AG04450 (cell line): ENCODE data around the gene NRG2. TPM values are rescaled to one million over a fixed set of nuclear protein-coding genes. Genes with fewer than 3 reads are reported as not detected.

Experiments used
- CTCF ChIA-PET: fragments of 300-600, 350-600 bp; formaldehyde crosslinking; extraction: SDS; loops from one replicate; lab custom pipeline; 2022; ENCODE audit warnings: antibody characterized with exemption, inconsistent platforms; lab: Charles Lee
- POLR2A ChIA-PET: fragments of 350-600 bp; formaldehyde crosslinking; extraction: SDS; loops from one replicate; lab custom pipeline; 2021; ENCODE audit warnings: antibody characterized with exemption, inconsistent platforms; lab: Yijun Ruan, JAX
- DNase-seq: peaks from one replicate; pipeline ENCODE4 v3.0.0-alpha.2; 2011; ENCODE audit warnings: low read depth, low spot score
- H3K27ac ChIP-seq: one replicate; pipeline ENCODE4 v1.5.1; 2012; ENCODE audit warnings: low read depth, low read length, control low read depth
- H3K27me3 ChIP-seq: one replicate; pipeline ENCODE4 v1.6.0; 2012; ENCODE audit warnings: low read length; ENCODE audit not compliant: control insufficient read depth, insufficient read depth
- H3K4me3 ChIP-seq: 2 replicates; pipeline ENCODE4 v1.5.1; 2011; ENCODE audit warnings: mild to moderate bottlenecking, low read depth, low read length, control low read depth
- H3K9me3 ChIP-seq: 2 replicates; pipeline ENCODE4 v1.5.1; 2012; ENCODE audit warnings: low read length; ENCODE audit not compliant: control insufficient read depth, insufficient read depth
- CTCF ChIP-seq: IDR thresholded peaks from 2 replicates; pipeline ENCODE4 v1.5.1; 2011; ENCODE audit warnings: low read depth, low read length, control low read depth, inconsistent platforms
- polyA minus RNA-seq: library from RNA; depleted of rRNA, polyadenylated mRNA; stranded (reverse); fragments of >200 nt; gene quantifications from 2 replicates; pipeline ENCODE4 v1.2.3, GENCODE V29; 2011; rRNA and poly(A)+ RNA removed
- polyA plus RNA-seq: library from polyadenylated mRNA; depleted of rRNA; stranded (reverse); fragments of >200 nt; gene quantifications from 2 replicates; pipeline ENCODE4 v1.2.3, GENCODE V29; 2011; rRNA removed

The NRG2 gene
- polyA plus RNA-seq, result 0.02 and 0.12 TPM in 2 replicates
- not detected in 2 replicates for polyA minus RNA-seq

- peak within 1 kb of the TSS; percentile 63 for H3K4me3 ChIP-seq
- H3K9me3 ChIP-seq, result peaks cover 2% of the 10 kb centered on the region; the same call in 1 of the 2 replicates
- peaks cover 35% of the 10 kb centered on the region for H3K27me3 ChIP-seq
- no peak for DNase-seq
- H3K27ac ChIP-seq, result no peak within 1 kb of the TSS
- TF ChIP-seq CTCF, result peak; percentile 49
- ChIA-PET CTCF (interaction anchor here (0.6 to 2.0 kb wide), 6 partner anchors 14 to 163 kb away, joined by 3 to 7 read pairs (median 4); no protein-coding TSS in a partner anchor), POLR2A (no interaction called here)
These were observed at the start of gene NRG2 for GRCh38 chr5:140042643-140043507. NRG2 (minus strand) TSS chr5:140043299.

DNA sequence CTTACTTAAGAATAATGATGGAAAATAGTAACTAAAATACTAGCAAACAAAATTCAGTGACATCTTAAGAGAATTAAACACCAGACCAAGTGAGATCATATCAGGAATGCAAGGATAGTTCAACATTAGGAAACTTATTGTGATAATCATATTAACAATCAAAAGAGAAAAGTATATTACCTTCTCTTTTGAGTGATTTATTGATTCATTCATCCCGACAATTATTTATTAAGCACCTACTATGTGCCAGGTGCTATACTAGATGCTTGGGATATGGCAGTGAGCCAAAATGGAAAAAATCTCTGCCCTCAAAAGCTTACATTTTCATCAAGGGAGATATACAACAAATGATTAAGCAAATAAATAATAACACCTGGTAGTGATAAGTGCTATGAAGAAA is 47.2 kb upstream of the NRG2 start:
- POLR2A ChIA-PET, result no interaction called here
- Histone ChIP-seq H3K4me3 (no peak overlapping the region), H3K27ac (no peak overlapping the region), H3K27me3 (peaks cover 13% of the 10 kb centered on the region), H3K9me3 (no peaks in the 10 kb centered on the region)
- CTCF ChIA-PET, result interaction anchor here (1.3 kb wide), 1 partner anchor 11 kb away, joined by 3 read pairs; no protein-coding TSS in a partner anchor
- TF ChIP-seq CTCF, result no peak
- DNase-seq, result no peak

- H3K9me3 ChIP-seq, result no peaks in the 10 kb centered on the region
- no peak for DNase-seq
- POLR2A ChIA-PET, result no interaction called here
- TF ChIP-seq CTCF, result no peak
- H3K27me3 ChIP-seq, result peaks cover 26% of the 10 kb centered on the region
- no peak overlapping the region for H3K27ac ChIP-seq
- CTCF ChIA-PET, result interaction anchor here (1.0 to 1.7 kb wide), 4 partner anchors 9 to 61 kb away, joined by 3 to 5 read pairs (median 4); no protein-coding TSS in a partner anchor
- no peak overlapping the region for H3K4me3 ChIP-seq
These were observed 41.4 kb upstream of the NRG2 start for GRCh38 chr5:140084541-140084940.

- no peak overlapping the region for H3K4me3 ChIP-seq
- H3K27ac ChIP-seq, result no peak overlapping the region
- DNase-seq, result no peak
- no peaks in the 10 kb centered on the region for H3K9me3 ChIP-seq
- ChIA-PET POLR2A (no interaction called here), CTCF (no interaction called here)
- no peak for TF ChIP-seq CTCF
- H3K27me3 ChIP-seq, result peaks cover 29% of the 10 kb centered on the region
These were observed 40.6 kb upstream of the NRG2 start for GRCh38 chr5:140083650-140084049.

GRCh38 chr5:140083120-140083519 is 40.0 kb upstream of the NRG2 start:
- TF ChIP-seq CTCF, result no peak
- no peak for DNase-seq
- no peak overlapping the region for H3K4me3 ChIP-seq
- CTCF ChIA-PET, result no interaction called here
- no peaks in the 10 kb centered on the region for H3K9me3 ChIP-seq
- H3K27ac ChIP-seq, result no peak overlapping the region
- peaks cover 29% of the 10 kb centered on the region for H3K27me3 ChIP-seq
- POLR2A ChIA-PET, result no interaction called here
